Activated CD4-positive, alpha-beta T cell treated with anti-CD3 and anti-CD28 coated beads, Interleukin-2, amount 50 U/mL, for 24 hours (primary cell): ENCODE measurements around the gene PIANP.
"Not testable (repeated sequence)": the region's sequence is repeated elsewhere in the genome, so short reads cannot be mapped to it uniquely, and the experiment has no call there.

Experiments
- DNase-seq, 2 donors: peaks; one replicate each; pipeline ENCODE4 v3.0.0-alpha.2; 2020; ENCODE audit warnings: low read depth in 1 of 2, low spot score in 1 of 2

PIANP gene, protein sequence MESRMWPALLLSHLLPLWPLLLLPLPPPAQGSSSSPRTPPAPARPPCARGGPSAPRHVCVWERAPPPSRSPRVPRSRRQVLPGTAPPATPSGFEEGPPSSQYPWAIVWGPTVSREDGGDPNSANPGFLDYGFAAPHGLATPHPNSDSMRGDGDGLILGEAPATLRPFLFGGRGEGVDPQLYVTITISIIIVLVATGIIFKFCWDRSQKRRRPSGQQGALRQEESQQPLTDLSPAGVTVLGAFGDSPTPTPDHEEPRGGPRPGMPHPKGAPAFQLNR

GRCh38 chr12:6700646-6701051 lies at the start of gene PIANP:
Gene PIANP, minus strand, starts transcription at chr12:6700815. Its CDS starts 2,754 bp downstream, at chr12:6698061.
- DNase-seq, result peak; percentile 21 to 29

- DNase-seq, result no peak
Observed at GRCh38 chr12:6748761-6749160, 48.1 kb upstream of the PIANP start.

DNA sequence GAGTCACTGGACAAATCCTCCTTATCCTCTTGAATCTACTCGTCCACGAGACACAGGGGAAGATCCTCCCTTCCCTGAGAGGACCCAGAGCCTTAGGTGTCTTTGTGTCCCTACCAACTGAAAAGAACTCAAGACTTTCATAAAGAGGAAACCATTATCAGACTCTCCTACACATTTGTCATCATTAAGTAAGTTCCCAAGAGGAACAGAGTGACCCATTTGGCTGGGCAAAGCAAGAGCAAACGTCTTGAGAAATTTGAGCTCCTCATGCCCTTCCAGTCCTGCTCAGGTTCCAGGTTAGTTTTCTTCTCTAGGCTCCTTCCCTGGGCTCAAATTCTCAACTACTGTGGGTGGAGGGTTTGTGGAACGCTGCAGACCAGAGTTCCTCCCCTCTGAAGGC lies 46.6 kb upstream of the PIANP start:
- no peak for DNase-seq

GRCh38 chr12:6745741-6746525 lies 45.3 kb upstream of the PIANP start:
- no peak for DNase-seq

- DNase-seq, result not testable (repeated sequence)
Observed at GRCh38 chr12:6743300-6743699, 42.7 kb upstream of the PIANP start.

DNA sequence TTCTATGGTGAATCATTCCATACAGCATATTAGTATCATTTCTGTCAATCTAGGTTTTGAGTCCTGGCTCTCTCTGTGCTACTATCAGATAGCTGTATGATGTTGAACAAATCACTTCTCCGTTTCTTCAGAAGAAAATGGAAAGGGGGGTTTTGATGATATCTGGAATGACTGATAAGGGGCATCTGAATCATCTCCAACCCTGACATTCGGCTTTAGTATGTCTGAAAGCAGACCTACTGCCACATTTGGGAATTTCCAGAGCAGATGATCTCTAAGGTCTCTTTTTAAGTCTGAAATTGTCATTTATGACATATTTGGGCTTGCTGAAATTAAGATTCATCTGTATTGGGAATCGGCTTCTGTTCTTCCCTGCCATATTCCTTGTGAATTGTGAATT lies 42.2 kb upstream of the PIANP start:
- DNase-seq, result no peak

GRCh38 chr12:6742080-6742479 lies 41.5 kb upstream of the PIANP start:
- not testable (repeated sequence) for DNase-seq

DNA sequence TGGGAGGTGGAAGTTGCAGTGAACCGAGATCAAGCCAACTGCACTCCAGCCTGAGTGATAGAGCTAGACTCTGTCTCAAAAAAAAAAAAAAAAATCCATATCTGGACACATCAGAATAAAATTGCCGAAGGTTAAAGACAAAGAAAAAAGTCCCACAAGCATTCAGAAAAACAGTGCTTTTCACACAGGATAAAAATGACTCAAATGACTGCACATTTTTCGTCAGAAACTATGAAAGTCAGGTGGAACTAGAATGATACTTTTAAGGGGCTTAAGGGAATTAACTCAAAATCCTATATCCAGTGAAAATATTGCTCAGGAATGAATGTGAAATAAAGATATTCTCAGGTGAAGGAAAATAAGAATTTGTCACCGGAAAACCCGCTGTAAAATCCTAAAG lies 36.1 kb upstream of the PIANP start:
- DNase-seq, result no peak

DNA sequence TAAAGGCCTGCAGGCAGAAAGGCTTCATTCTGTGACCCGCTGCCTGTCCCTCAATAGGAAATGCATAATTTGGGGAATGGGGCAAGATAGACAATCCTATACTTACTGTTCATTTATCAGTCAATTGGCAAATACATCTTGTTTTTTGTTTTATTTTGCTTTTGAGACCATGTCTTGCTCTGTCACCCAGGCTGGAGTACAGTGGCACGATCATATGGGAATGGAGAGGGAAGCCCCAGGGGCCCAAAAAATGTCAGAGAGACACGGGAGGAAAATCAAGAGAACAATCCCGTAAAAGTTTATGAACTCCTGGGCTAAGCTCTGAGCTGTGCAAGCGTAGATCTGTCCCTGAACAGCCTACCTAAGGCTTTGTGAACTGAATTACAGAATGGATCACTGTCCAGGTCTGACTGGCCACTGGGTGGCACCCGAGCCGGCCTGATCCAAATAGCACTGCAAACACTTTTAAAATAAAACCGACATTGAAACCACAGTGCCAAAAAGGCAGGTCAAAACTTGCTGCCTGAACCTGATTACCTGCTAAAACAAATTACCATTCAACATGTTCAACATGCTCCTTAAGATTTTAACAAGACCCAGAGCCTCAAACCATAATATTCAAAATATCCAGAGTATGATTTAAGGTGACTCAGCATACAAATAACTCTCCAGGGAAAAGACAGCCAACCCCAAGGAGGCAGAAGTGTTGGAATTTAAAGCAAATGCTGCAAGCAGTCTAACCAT lies 35.0 kb upstream of the PIANP start:
- no peak for DNase-seq

DNA sequence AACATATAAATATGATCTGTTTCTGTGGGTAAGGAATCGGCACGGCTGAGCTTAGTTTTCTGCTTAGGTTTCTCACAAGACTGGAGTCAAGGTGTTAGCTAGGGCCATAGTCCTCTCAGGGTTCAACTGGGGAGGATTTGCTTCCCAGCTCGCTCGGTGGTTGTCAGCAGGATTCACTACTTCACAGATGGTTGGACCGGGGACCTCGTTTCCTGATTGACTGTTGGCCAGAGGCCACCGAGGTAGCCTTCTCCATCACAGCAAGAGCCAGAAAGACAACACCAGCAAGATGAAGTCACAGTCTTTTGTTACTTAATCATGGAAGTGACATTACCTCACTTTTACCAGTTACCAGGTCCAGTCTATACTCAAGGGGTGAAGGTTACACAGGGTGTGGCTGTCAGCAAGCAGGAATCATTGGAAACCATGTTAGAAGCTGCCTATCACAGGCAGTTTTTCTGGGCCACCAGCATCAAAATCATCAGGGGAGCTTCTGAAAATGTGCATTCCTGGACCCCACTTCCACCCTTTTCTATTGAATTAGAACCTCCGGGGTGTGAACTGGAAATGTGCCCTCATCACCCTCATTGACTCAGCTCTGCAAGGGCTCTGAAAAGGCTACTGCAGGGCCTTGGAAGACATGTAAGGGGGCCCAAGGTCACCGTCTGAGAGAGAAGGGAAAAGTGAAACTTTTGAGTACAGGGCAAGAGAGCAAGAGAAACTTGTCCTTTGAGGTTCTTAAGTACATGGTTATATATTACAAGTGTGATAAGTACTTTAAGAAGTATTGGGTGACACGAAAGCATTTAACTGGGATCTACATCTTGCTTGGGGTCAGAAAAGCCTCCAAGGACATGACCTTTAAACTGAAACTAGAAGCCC lies 34.1 kb upstream of the PIANP start:
- no peak for DNase-seq

GRCh38 chr12:6730169-6730568 lies 29.6 kb upstream of the PIANP start:
- no peak for DNase-seq

GRCh38 chr12:6729186-6729585 lies 28.6 kb upstream of the PIANP start:
- DNase-seq, result no peak

- DNase-seq, result no peak
Observed at GRCh38 chr12:6725350-6725749, 24.7 kb upstream of the PIANP start.

GRCh38 chr12:6724409-6724797 lies 23.8 kb upstream of the PIANP start:
- no peak for DNase-seq

GRCh38 chr12:6723607-6724408 lies 23.2 kb upstream of the PIANP start, which contains the start of gene COPS7A:
Gene COPS7A, plus strand, starts transcription at chr12:6724046. Its CDS starts 611 bp downstream, at chr12:6724657.
- DNase-seq, result peak; percentile 82 to 96

GRCh38 chr12:6722863-6723262 lies 22.2 kb upstream of the PIANP start:
- no peak for DNase-seq

DNA sequence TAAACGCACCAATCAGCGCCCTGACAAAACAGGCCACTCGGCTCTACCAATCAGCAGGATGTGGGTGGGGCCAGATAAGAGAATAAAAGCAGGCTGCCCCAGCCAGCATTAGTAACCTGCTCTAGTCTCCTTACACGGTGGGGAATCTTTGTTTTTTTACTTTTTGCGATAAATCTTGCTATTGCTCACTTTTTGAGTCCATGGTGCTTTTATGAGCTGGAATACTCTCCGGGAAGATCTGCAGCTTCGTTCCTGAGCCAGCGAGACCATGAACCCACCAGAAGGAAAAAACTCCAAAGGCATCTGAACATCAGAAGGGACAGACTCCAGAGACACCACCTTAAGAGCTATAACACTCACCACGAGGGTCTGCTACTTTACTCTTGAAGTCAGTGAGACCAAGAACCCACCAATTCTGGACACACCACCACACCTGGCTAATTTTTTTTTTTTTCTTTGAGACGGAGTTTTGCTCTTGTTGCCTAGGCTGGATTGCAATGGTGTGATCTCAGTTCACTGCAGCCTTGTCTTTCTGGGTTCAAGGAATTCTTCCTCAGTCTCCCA lies 16.3 kb upstream of the PIANP start:
- no peak for DNase-seq

- DNase-seq, result not testable (repeated sequence)
Observed at GRCh38 chr12:6716031-6716873, 15.6 kb upstream of the PIANP start.

- no peak for DNase-seq
Observed at GRCh38 chr12:6708960-6709394, 8.4 kb upstream of the PIANP start.
